Panc1 (cell line): ENCODE measurements around the gene CSF2RB. TPM values are rescaled to one million over a fixed set of nuclear protein-coding genes. Genes with fewer than 3 reads are reported as not detected.

Experiments
- ATAC-seq: fragments of 200-7000 bp; cut with Tn5 transposase; 2 replicates; pipeline ENCODE4 v1.9.1; 2020; ENCODE audit warnings: mild to moderate bottlenecking, moderate library complexity
- BruUV-seq: library from RNA; stranded (reverse); fragments of 400-500 nt; replicated peaks from 2 replicates; lab custom pipeline; 2021; lab: Mats Ljungman, UMichigan
- CTCF ChIA-PET: fragments of 300-600 bp; sonication (Branson Sonifier 250); formaldehyde crosslinking; loops from one replicate; lab custom pipeline; 2022; ENCODE audit warnings: antibody characterized with exemption; lab: Charles Lee
- POLR2A ChIA-PET: fragments of 300-600 bp; sonication (Branson Sonifier 250); formaldehyde crosslinking; loops from one replicate; lab custom pipeline; 2022; ENCODE audit warnings: antibody characterized with exemption; lab: Charles Lee
- DNase-seq: peaks from one replicate; pipeline ENCODE4 v3.0.0-alpha.2; 2010; ENCODE audit warnings: low read depth, low spot score
- H3K27ac ChIP-seq: 2 replicates; pipeline ENCODE4 v1.5.1; 2011; ENCODE audit warnings: mild to moderate bottlenecking, low read length, inconsistent platforms
- H3K27me3 ChIP-seq: fragments of 200-500 bp; sonication (Bioruptor generic); 2 replicates; pipeline ENCODE4 v1.6.0; 2014; ENCODE audit warnings: low read length, inconsistent platforms; ENCODE audit not compliant: control insufficient read depth, insufficient read depth
- H3K36me3 ChIP-seq: fragments of 200-500 bp; sonication (Bioruptor generic); 2 replicates; pipeline ENCODE4 v1.5.1; 2014; ENCODE audit warnings: inconsistent platforms, mild to moderate bottlenecking, low read length, moderate library complexity; ENCODE audit not compliant: control insufficient read depth, insufficient read depth
- H3K4me1 ChIP-seq: 2 replicates; pipeline ENCODE4 v1.5.1; 2011; ENCODE audit warnings: inconsistent platforms, mild to moderate bottlenecking, low read length, moderate library complexity; ENCODE audit not compliant: control insufficient read depth, insufficient read depth
- H3K4me3 ChIP-seq, 2 experiments: 2 replicates each; pipeline ENCODE4 v1.5.1; 2011 to 2012; ENCODE audit warnings: low read depth in 2 of 2, low read length in 2 of 2, mild to moderate bottlenecking in 2 of 2, inconsistent platforms in 1 of 2, moderate library complexity in 1 of 2
- H3K9me3 ChIP-seq: fragments of 200-500 bp; sonication (Bioruptor generic); 2 replicates; pipeline ENCODE4 v1.5.1; 2014; ENCODE audit warnings: low read depth, mild to moderate bottlenecking, inconsistent platforms, low read length, moderate library complexity; ENCODE audit not compliant: control insufficient read depth, insufficient read depth
- CTCF ChIP-seq: fragments of 450-650 bp; IDR thresholded peaks from 2 replicates; pipeline ENCODE4 v1.5.1; 2017; ENCODE audit warnings: mild to moderate bottlenecking
- POLR2AphosphoS5 ChIP-seq: IDR thresholded peaks from 2 replicates; pipeline ENCODE4 v1.6.1; 2012; ENCODE audit warnings: mild to moderate bottlenecking, low read depth, low read length, moderate library complexity
- SIN3A ChIP-seq: IDR thresholded peaks from 2 replicates; pipeline ENCODE4 v1.6.1; 2012; ENCODE audit warnings: low read depth, mild to moderate bottlenecking, low read length, moderate library complexity, borderline replicate concordance; ENCODE audit not compliant: insufficient read depth
- TCF7L2 ChIP-seq: IDR thresholded peaks from 2 replicates; pipeline ENCODE4 v1.6.1; 2011; ENCODE audit warnings: mild to moderate bottlenecking, low read depth, low read length, inconsistent platforms
- in situ Hi-C: cut with HindIII; loops from 2 replicates; pipeline ENCODE4 v1.10.0; 2016; ENCODE audit warnings: low sequenced_read_pairs, low pct_unique_long_range_greater_than_20kb
- intact Hi-C: fragments of 100-400 bp; cut with micrococcal nuclease; formaldehyde crosslinking; loops from one replicate; pipeline ENCODE4 v1.10.0; 2022; ENCODE audit not compliant: unreplicated experiment
- total RNA-seq: library from RNA; stranded (reverse); gene quantifications from one replicate; pipeline ENCODE4 v1.2.1, GENCODE V29; 2021; ENCODE audit not compliant: unreplicated experiment
- TF ChIP-seq, protein P1 (sequence below), 2 experiments: IDR thresholded peaks; 2 replicates each; pipeline ENCODE4 v1.6.1; 2011 to 2012; ENCODE audit warnings: low read depth in 2 of 2, control low read depth in 1 of 2, low read length in 1 of 2, mild to moderate bottlenecking in 1 of 2, moderate library complexity in 1 of 2; ENCODE audit not compliant: insufficient read depth in 1 of 2

The CSF2RB gene
- total RNA-seq, 1 experiment from 2014 or later, result not detected

DNA sequence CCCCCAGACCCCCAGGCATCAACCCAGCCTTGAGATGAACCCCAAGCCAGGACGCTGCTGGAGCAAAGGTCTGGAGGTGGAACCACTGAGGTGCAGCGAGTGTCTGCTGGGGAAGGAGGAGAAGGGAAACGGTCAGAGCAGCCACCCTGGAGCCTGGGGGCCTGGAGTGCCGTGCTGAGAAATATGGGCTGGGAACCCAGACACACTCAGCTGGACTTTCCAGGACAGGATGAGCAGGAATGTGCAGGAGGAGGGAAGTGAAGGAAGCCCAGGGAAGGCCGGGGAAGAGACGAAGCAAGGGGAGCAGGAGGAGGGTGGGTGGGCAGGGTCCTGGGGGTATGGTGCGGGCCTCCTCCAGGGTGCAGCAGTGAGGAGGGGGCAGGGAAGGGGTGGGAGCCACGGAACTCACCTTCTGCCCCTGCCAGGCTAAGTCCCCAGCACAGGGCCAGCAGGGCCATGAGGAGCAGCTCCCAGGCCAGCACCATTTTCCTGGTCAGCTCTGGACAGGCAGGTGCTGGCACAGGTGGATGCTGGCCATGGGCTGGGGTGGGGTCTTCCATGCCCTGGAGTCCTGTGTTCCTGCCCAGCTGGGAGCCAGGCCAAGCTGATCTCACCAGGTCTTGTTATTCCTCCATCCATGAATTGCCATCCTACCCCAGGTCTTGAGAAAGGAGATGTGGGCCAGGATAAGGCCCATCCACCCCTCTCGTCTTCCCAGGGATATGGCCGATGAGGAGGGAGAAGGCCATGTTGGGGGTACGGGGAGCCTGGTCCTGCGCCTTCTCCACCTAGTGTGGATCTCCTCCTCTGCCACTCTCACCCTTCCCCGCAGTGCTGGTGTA, 40.0 kb downstream of the CSF2RB start:
- Histone ChIP-seq H3K4me1 (no peaks in the 10 kb centered on the region), H3K36me3 (no peaks in the 10 kb centered on the region), H3K9me3 (no peaks in the 10 kb centered on the region), H3K4me3 (no peak overlapping the region), H3K27ac (no peak overlapping the region), H3K27me3 (no peaks in the 10 kb centered on the region)
- intact Hi-C loops, result no loop called here
- BruUV-seq, result no TSS peak
- ChIA-PET CTCF (no interaction called here), POLR2A (no interaction called here)
- ATAC-seq (no peak), DNase-seq (no peak)
- no peak for TF ChIP-seq TCF7L2
- no peak for TF ChIP-seq POLR2AphosphoS5
- TF ChIP-seq CTCF, result no peak
- TF ChIP-seq, protein P1, sequence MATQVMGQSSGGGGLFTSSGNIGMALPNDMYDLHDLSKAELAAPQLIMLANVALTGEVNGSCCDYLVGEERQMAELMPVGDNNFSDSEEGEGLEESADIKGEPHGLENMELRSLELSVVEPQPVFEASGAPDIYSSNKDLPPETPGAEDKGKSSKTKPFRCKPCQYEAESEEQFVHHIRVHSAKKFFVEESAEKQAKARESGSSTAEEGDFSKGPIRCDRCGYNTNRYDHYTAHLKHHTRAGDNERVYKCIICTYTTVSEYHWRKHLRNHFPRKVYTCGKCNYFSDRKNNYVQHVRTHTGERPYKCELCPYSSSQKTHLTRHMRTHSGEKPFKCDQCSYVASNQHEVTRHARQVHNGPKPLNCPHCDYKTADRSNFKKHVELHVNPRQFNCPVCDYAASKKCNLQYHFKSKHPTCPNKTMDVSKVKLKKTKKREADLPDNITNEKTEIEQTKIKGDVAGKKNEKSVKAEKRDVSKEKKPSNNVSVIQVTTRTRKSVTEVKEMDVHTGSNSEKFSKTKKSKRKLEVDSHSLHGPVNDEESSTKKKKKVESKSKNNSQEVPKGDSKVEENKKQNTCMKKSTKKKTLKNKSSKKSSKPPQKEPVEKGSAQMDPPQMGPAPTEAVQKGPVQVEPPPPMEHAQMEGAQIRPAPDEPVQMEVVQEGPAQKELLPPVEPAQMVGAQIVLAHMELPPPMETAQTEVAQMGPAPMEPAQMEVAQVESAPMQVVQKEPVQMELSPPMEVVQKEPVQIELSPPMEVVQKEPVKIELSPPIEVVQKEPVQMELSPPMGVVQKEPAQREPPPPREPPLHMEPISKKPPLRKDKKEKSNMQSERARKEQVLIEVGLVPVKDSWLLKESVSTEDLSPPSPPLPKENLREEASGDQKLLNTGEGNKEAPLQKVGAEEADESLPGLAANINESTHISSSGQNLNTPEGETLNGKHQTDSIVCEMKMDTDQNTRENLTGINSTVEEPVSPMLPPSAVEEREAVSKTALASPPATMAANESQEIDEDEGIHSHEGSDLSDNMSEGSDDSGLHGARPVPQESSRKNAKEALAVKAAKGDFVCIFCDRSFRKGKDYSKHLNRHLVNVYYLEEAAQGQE (IDR thresholded peaks at IDR 0.05; ENCODE audit: insufficient read depth in 1 of 2, low read depth in 2 of 2, low read length in 1 of 2), result no peak
- TF ChIP-seq SIN3A, result no peak
- in situ Hi-C loops, result no loop called here

DNA sequence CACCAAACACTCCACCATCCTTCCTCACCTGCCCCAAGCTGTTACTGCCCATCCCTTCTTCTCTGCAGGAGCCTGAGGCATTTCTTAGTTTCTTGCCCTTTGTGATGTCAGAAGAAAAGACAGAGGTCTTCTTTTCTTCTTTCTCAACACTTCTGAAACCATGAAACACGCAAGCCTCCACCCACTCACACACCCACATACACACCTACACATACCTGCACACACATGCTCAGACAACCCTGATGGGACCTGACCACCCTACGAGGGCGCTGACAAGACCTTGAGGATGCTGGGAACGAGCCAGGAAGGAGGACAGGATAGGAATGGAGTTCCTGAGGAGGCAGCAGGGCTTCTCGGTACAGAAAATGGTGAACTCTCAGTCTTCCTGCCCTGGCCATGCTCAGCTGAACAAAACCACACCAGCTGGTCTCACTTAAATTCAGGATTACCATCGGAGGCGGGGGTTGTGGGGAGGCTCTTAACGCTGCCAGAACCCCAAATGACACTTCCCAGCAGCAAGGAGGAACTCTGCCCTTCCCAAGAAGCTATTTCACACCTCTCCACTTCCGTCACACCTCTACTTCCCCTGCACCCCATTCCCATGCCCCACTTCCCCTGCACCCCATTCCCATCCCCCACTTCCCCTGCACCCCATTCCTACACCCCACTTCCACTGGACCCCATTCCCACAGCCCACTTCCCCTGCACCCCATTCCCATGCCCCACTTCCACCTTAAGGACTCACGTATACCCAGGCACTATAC, 41.0 kb downstream of the CSF2RB start:
- DNase-seq (no peak), ATAC-seq (no peak)
- H3K4me1 ChIP-seq, result no peaks in the 10 kb centered on the region
- CTCF ChIA-PET, result interaction anchor here (0.9 kb wide), 1 partner anchor 114 kb away, joined by 5 read pairs; no protein-coding TSS in a partner anchor
- no TSS peak for BruUV-seq
- no peak overlapping the region for H3K4me3 ChIP-seq
- no peak overlapping the region for H3K27ac ChIP-seq
- no peaks in the 10 kb centered on the region for H3K9me3 ChIP-seq
- no peaks in the 10 kb centered on the region for H3K36me3 ChIP-seq
- intact Hi-C loops (no loop called here), in situ Hi-C loops (no loop called here)
- TF ChIP-seq SIN3A (no peak), CTCF (no peak), POLR2AphosphoS5 (no peak), TCF7L2 (no peak)
- TF ChIP-seq, protein P1 (IDR thresholded peaks at IDR 0.05; ENCODE audit: insufficient read depth in 1 of 2, low read depth in 2 of 2, low read length in 1 of 2), result no peak
- POLR2A ChIA-PET, result no interaction called here
- no peaks in the 10 kb centered on the region for H3K27me3 ChIP-seq
